GM12865 (cell line): ENCODE results near the gene SEC16B.

Source experiments
- DNase-seq: peaks from one replicate; pipeline ENCODE4 v3.0.0; 2010; ENCODE audit warnings: low read depth
- H3K4me3 ChIP-seq: 2 replicates; pipeline ENCODE4 v1.5.1; 2011; ENCODE audit warnings: mild to moderate bottlenecking, low read depth, low read length, control low read depth
- CTCF ChIP-seq: IDR thresholded peaks from 2 replicates; pipeline ENCODE4 v1.5.1; 2011; ENCODE audit warnings: low read length, control low read depth, low read depth, inconsistent platforms; ENCODE audit not compliant: insufficient read depth; ENCODE audit errors: missing control alignments

The SEC16B gene

GRCh38 chr1:177965293-177965692 is 4.6 kb downstream of the SEC16B start:
- H3K4me3 ChIP-seq = no peak overlapping the region
- DNase-seq = no peak
- TF ChIP-seq CTCF = no peak

- DNase-seq = no peak
- no peak for TF ChIP-seq CTCF
- H3K4me3 ChIP-seq = no peak overlapping the region
These were observed 5.5 kb downstream of the SEC16B start for GRCh38 chr1:177964336-177964735.

GRCh38 chr1:177960939-177961622 is 8.8 kb downstream of the SEC16B start:
- H3K4me3 ChIP-seq = no peak overlapping the region
- no peak for DNase-seq
- no peak for TF ChIP-seq CTCF

- no peak overlapping the region for H3K4me3 ChIP-seq
- TF ChIP-seq CTCF = no peak
- DNase-seq = no peak
These were observed 9.9 kb downstream of the SEC16B start for GRCh38 chr1:177959811-177960515.

- TF ChIP-seq CTCF = no peak
- no peak overlapping the region for H3K4me3 ChIP-seq
- DNase-seq = no peak
These were observed 11.8 kb downstream of the SEC16B start for GRCh38 chr1:177958092-177958491.

GRCh38 chr1:177954076-177954475 is 15.8 kb downstream of the SEC16B start:
- H3K4me3 ChIP-seq = no peak overlapping the region

More at GRCh38 chr1:177954076-177954475, 15.8 kb downstream of the SEC16B start:
- DNase-seq = no peak
- TF ChIP-seq CTCF = no peak
